K562 (cell line): Measurements from ENCODE around the gene EFCAB9. TPM values are rescaled to one million over a fixed set of nuclear protein-coding genes. Genes with fewer than 3 reads are reported as not detected.

Experiments used
- BMI1 ChIP-seq: fragments of 150-350 bp; IDR thresholded peaks from 2 replicates; pipeline ENCODE4 v1.6.1; 2014; ENCODE audit warnings: low read length
- HIVEP1 ChIP-seq: fragments of 250-450 bp; sonication (Bioruptor Pico); IDR thresholded peaks from 2 replicates; pipeline ENCODE4 v1.4.0; 2020; ENCODE audit warnings: mild to moderate bottlenecking
- PHF8 ChIP-seq: fragments of 200-600 bp; sonication (generic); IDR thresholded peaks from 2 replicates; pipeline ENCODE4 v1.6.1; 2012; ENCODE audit warnings: mixed run types, mild to moderate bottlenecking, inconsistent platforms, low read length, moderate library complexity, borderline replicate concordance
- REST ChIP-seq, 2 experiments: fragments of 450-650 bp; formaldehyde crosslinking in 1 of 2; IDR thresholded peaks; 2 replicates each; pipeline versions ENCODE4 v1.4.0 to v1.6.1; 2014 to 2020; ENCODE audit warnings: mild to moderate bottlenecking in 2 of 2, borderline replicate concordance in 1 of 2, low read depth in 1 of 2
- RNF2 ChIP-seq: sonication (generic); IDR thresholded peaks from 2 replicates; pipeline ENCODE4 v1.6.1; 2016
- SAFB ChIP-seq: fragments of 200-400 bp; formaldehyde crosslinking; IDR thresholded peaks from 2 replicates; pipeline ENCODE4 v1.6.1; 2017; ENCODE audit warnings: low read depth, low read length, borderline replicate concordance
- TAF1 ChIP-seq: IDR thresholded peaks from 2 replicates; pipeline ENCODE4 v1.6.1; 2011; ENCODE audit warnings: mild to moderate bottlenecking, low read length, moderate library complexity; ENCODE audit not compliant: insufficient read depth, control insufficient read depth, severe bottlenecking; ENCODE audit errors: extremely low read depth
- ZBTB8A ChIP-seq: fragments of 450-650 bp; IDR thresholded peaks from 2 replicates; pipeline ENCODE4 v1.6.1; 2018; ENCODE audit warnings: mild to moderate bottlenecking, moderate library complexity; ENCODE audit not compliant: partially characterized antibody
- polyA plus RNA-seq, 8 experiments: library from polyadenylated mRNA; depleted of rRNA in 4 of 8; stranded (reverse) in 5 of 8; unstranded in 3 of 8; fragments of >200 nt; fragmentation: Nextera tagmentation in 2 of 8; fragmentation: Illumina TruSeq in 1 of 8; extraction: Ambion mirVana in 2 of 8; extraction: Trizol in 1 of 8; gene quantifications; 2 replicates each; pipeline versions ENCODE4 v1.2.1 to v1.2.3, GENCODE V29; 2011 to 2014; ENCODE audit warnings: inconsistent platforms in 1 of 8, missing spikeins in 1 of 8
- total RNA-seq, 7 experiments: library from RNA; depleted of rRNA in 6 of 7; stranded (reverse); fragments of >200 nt in 6 of 7; fragmentation: Illumina TruSeq in 2 of 7; extraction: Trizol in 2 of 7; gene quantifications; 2 replicates each; pipeline versions ENCODE4 v1.2.1 to v1.2.3, GENCODE V29; 2011 to 2021; ENCODE audit warnings: low replicate concordance in 1 of 7

Gene EFCAB9
- total and polyA plus RNA-seq, 9 of the 15 experiments (the other 6 are each of a cell fraction or from before 2014, with no cell fraction given), result not detected

- peak; percentile 94 for TF ChIP-seq REST (IDR thresholded peaks at IDR 0.05; ENCODE audit: borderline replicate concordance)
- TF ChIP-seq REST (CRISPR knock-in tag; IDR thresholded peaks at IDR 0.05; ENCODE audit: low read depth), result peak; percentile 57; the same call in 1 of the 2 replicates
- 0 out of 2 replicates have a peak, but pooled peaks have one; percentile 33 for TF ChIP-seq BMI1
- TF ChIP-seq HIVEP1 (CRISPR knock-in tag), result 0 out of 2 replicates have a peak, but pooled peaks have one; percentile 23
- no peak for TF ChIP-seq ZBTB8A
- TF ChIP-seq RNF2, result 0 out of 2 replicates have a peak, but pooled peaks have one; percentile 43
- TF ChIP-seq SAFB, result peak; percentile 24; the same call in 1 of the 2 replicates
- TF ChIP-seq TAF1, result peak; percentile 33
- TF ChIP-seq PHF8, result peak; percentile 49; the same call in 1 of the 2 replicates
Measured at GRCh38 chr5:172188033-172188892, 5.7 kb upstream of the EFCAB9 start, which contains the start of gene STK10 (continued).
